Keratinocyte (primary cell): Measurements from ENCODE around the gene CPT1B.

Experiments used
- EZH2 ChIP-seq: IDR thresholded peaks from one replicate; pipeline ENCODE4 v1.6.1; 2012; ENCODE audit warnings: inconsistent platforms, mild to moderate bottlenecking, low read length, moderate library complexity
- TF ChIP-seq, protein P1 (sequence below), 3 experiments: IDR thresholded peaks in 1 of 3; conservative IDR thresholded peaks in 1 of 3; optimal IDR thresholded peaks in 1 of 3; 2 replicates in 2 of 3; 3 replicates in 1 of 3; pipeline versions ENCODE3 to v1.5.1; 2011; ENCODE audit warnings: low read length in 3 of 3, mild to moderate bottlenecking in 3 of 3, moderate library complexity in 2 of 3, control low read depth in 1 of 3, inconsistent platforms in 1 of 3; ENCODE audit not compliant: insufficient read depth in 2 of 3; ENCODE audit errors: extremely low read depth in 1 of 3

DNA sequence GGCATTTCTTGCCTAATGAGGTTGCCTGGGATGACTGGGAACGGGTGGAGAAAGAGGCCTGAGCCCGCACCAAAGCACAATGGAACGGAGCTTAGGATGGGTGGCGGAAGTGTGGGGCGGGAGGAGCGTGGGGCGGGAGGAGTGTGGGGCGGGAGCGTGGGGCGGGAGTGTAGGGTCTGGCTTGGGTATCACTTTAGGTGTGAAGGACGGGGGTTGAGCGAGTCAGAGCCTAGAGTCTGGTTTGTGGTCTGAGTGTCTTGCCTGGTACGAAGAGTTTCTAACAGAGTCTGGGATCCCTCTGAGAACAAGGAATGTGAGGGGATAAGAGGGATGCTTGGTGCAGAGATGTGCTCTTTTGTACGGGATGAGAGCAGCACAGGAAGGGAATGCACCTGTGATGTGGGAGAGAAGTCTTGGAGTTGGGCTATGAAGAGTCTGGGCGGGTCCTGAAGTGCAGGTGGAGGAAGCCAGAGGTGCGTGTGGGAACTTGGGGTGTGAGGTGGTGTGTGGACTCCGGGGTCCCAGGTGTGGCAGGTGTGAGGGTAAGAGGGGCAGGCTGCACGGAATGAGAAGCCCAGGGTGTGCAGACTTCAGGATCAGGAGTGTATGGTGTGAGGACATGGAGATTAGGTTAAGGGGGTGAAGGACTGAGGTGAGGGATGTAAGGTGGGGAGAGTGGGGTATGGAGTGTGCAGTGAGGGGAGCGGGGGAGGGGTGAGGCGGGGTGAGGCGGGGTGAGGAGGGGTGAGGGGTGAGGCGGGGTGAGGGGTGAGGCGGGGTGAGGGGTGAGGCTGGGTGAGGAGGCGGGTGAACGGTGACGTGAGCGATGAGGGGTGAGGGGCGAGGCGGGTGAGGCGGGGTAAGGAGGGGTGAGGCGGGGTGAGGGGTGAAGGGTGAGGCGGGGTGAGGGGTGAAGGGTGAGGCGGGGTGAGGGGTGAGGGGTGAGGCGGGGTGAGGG is 16.5 kb downstream of the CPT1B start:
- TF ChIP-seq, protein P1, sequence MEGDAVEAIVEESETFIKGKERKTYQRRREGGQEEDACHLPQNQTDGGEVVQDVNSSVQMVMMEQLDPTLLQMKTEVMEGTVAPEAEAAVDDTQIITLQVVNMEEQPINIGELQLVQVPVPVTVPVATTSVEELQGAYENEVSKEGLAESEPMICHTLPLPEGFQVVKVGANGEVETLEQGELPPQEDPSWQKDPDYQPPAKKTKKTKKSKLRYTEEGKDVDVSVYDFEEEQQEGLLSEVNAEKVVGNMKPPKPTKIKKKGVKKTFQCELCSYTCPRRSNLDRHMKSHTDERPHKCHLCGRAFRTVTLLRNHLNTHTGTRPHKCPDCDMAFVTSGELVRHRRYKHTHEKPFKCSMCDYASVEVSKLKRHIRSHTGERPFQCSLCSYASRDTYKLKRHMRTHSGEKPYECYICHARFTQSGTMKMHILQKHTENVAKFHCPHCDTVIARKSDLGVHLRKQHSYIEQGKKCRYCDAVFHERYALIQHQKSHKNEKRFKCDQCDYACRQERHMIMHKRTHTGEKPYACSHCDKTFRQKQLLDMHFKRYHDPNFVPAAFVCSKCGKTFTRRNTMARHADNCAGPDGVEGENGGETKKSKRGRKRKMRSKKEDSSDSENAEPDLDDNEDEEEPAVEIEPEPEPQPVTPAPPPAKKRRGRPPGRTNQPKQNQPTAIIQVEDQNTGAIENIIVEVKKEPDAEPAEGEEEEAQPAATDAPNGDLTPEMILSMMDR (optimal IDR thresholded peaks at IDR 0.05 in 1 of 3, IDR thresholded peaks at IDR 0.05 in 1 of 3, conservative IDR thresholded peaks at IDR 0.05 in 1 of 3; ENCODE audit: extremely low read depth in 1 of 3, insufficient read depth in 2 of 3, low read length in 3 of 3) = no peak
- no peak for TF ChIP-seq EZH2
